NCI-H510A treated with DMSO at 0.1 percent for 48 hours (cell line): ENCODE results near the gene PCBP3.

Experiments
- DNase-seq: peaks from one replicate; lab custom pipeline; 2025; lab: John Stamatoyannopoulos, UW

Gene PCBP3

GRCh38 chr21:45911806-45912325, 268.3 kb downstream of the PCBP3 start:
- DNase-seq: no peak

- DNase-seq: no peak
Observed at GRCh38 chr21:45912611-45913417, 269.3 kb downstream of the PCBP3 start.

- no peak for DNase-seq
Observed at GRCh38 chr21:45913418-45913765, 269.9 kb downstream of the PCBP3 start.

GRCh38 chr21:45913886-45914285, 270.4 kb downstream of the PCBP3 start:
- DNase-seq: no peak

GRCh38 chr21:45914321-45914845, 270.9 kb downstream of the PCBP3 start:
- DNase-seq: no peak

- DNase-seq: no peak
Observed at GRCh38 chr21:45916011-45916840, 272.7 kb downstream of the PCBP3 start.

GRCh38 chr21:45917241-45917640, 273.7 kb downstream of the PCBP3 start:
- DNase-seq: no peak

GRCh38 chr21:45918011-45918410, 274.5 kb downstream of the PCBP3 start:
- DNase-seq: no peak

- no peak for DNase-seq
Observed at GRCh38 chr21:45918835-45919447, 275.4 kb downstream of the PCBP3 start.

- DNase-seq: no peak
Observed at GRCh38 chr21:45919593-45919992, 276.1 kb downstream of the PCBP3 start.

- no peak for DNase-seq
Observed at GRCh38 chr21:45920824-45921600, 277.5 kb downstream of the PCBP3 start.

GRCh38 chr21:45921917-45922316, 278.4 kb downstream of the PCBP3 start:
- DNase-seq: no peak

GRCh38 chr21:45922648-45923047, 279.1 kb downstream of the PCBP3 start:
- DNase-seq: no peak

GRCh38 chr21:45923146-45923545, 279.6 kb downstream of the PCBP3 start:
- DNase-seq: no peak

GRCh38 chr21:45926281-45926680, 282.8 kb downstream of the PCBP3 start:
- DNase-seq: no peak

- no peak for DNase-seq
Observed at GRCh38 chr21:45927032-45927431, 283.5 kb downstream of the PCBP3 start.

GRCh38 chr21:45927851-45928850, 284.6 kb downstream of the PCBP3 start:
- DNase-seq: no peak

- no peak for DNase-seq
Observed at GRCh38 chr21:45929449-45929848, 285.9 kb downstream of the PCBP3 start.

GRCh38 chr21:45930231-45930760, 286.8 kb downstream of the PCBP3 start:
- no peak for DNase-seq

GRCh38 chr21:45930792-45931191, 287.3 kb downstream of the PCBP3 start:
- DNase-seq: no peak
